ENCODE data around the gene RTN4. TPM values are rescaled to one million over a fixed set of nuclear protein-coding genes. Genes with fewer than 3 reads are reported as not detected.
"Not testable (repeated sequence)": the region's sequence is repeated elsewhere in the genome, so short reads cannot be mapped to it uniquely, and the experiment has no call there.

Gene RTN4
- total RNA-seq, 1 experiment from 2014 or later, result 200 TPM

- no peak overlapping the region for H3K9ac ChIP-seq (ENCODE audit: extremely low read depth, insufficient read length, low read length)
- WGBS (ENCODE audit: extremely low coverage, insufficient read length, low lambda C conversion rate), result no CpG with 5 or more reads among the region's 9 CpGs
- H3K14ac ChIP-seq (ENCODE audit: insufficient read depth, low read length), result no peak overlapping the region
- H3K23ac ChIP-seq (ENCODE audit: insufficient read length, low read depth, low read length), result no peak overlapping the region
- H2BK5ac ChIP-seq (ENCODE audit: insufficient read length, low read length), result no peak overlapping the region
- H2AK5ac ChIP-seq (ENCODE audit: insufficient read length, low read length), result no peak overlapping the region
- H3K4me1 ChIP-seq (ENCODE audit: insufficient read depth, low read length), result no peaks in the 10 kb centered on the region
- H3K27me3 Mint-ChIP-seq (ENCODE audit: low read depth), result no peaks in the 10 kb centered on the region
- H2BK120ac ChIP-seq (ENCODE audit: low read depth, low read length, poor library complexity, severe bottlenecking), result no peak overlapping the region
- no peak overlapping the region for H2AFZ ChIP-seq (ENCODE audit: low read length)
- no peaks in the 10 kb centered on the region for H3K79me2 ChIP-seq (ENCODE audit: insufficient read depth, low read length)
- H3K4ac ChIP-seq (ENCODE audit: low read depth, low read length), result no peak overlapping the region
- no peak overlapping the region for H2BK15ac ChIP-seq (ENCODE audit: low read depth, low read length)
- no peak overlapping the region for H3T11ph ChIP-seq (ENCODE audit: low read length)
- H3K79me1 ChIP-seq (ENCODE audit: insufficient read depth, low read depth, low read length, poor library complexity, severe bottlenecking), result no peaks in the 10 kb centered on the region
- H2BK12ac ChIP-seq (ENCODE audit: insufficient read length, low read depth, low read length), result no peak overlapping the region
- DNase-seq, result no peak
- no peak overlapping the region for H3K18ac ChIP-seq (ENCODE audit: insufficient read length, low read depth, low read length)
- no peaks in the 10 kb centered on the region for H3K4me1 Mint-ChIP-seq
- no peak overlapping the region for H2BK20ac ChIP-seq (ENCODE audit: low read depth, low read length, poor library complexity, severe bottlenecking)
- no peak overlapping the region for H3K56ac ChIP-seq (ENCODE audit: insufficient read length, low read depth, low read length)
- H4K5ac ChIP-seq (ENCODE audit: insufficient read length, low read depth, low read length), result no peak overlapping the region
- no peaks in the 10 kb centered on the region for H3K23me2 ChIP-seq (ENCODE audit: insufficient read length, low read depth, low read length, poor library complexity, severe bottlenecking)
- H4K8ac ChIP-seq (replicated peaks; ENCODE audit: insufficient read length, low read depth, low read length), result no peak overlapping the region
- no peak for TF ChIP-seq CTCF (conservative IDR thresholded peaks at IDR 0.05)
- H3K36me3 Mint-ChIP-seq (ENCODE audit: insufficient read depth in 1 of 3, low read depth in 3 of 3), result no peaks in the 10 kb centered on the region
- H3K9me3 Mint-ChIP-seq, result no peaks in the 10 kb centered on the region
- H3K27me3 ChIP-seq (ENCODE audit: insufficient read depth, low read length), result no peaks in the 10 kb centered on the region
- no peak overlapping the region for H3K4me2 ChIP-seq (ENCODE audit: insufficient read depth, insufficient read length, low read length)
- no peaks in the 10 kb centered on the region for H4K20me1 ChIP-seq (ENCODE audit: control insufficient read depth, insufficient read depth, insufficient read length)
- H3K9me3 ChIP-seq (ENCODE audit: control insufficient read depth, low read depth, low read length), result no peaks in the 10 kb centered on the region
- no peak overlapping the region for H3K4me3 Mint-ChIP-seq
- H4K91ac ChIP-seq (ENCODE audit: insufficient read length, low read depth, low read length), result no peak overlapping the region
- H3K27ac ChIP-seq (ENCODE audit: insufficient read length, low read depth, low read length), result no peak overlapping the region
- H3K27ac Mint-ChIP-seq, result no peak overlapping the region; a peak in 1 of 7 replicates
Observed at GRCh38 chr2:55076721-55077120, 26.5 kb upstream of the RTN4 start.

GRCh38 chr2:55076019-55076418 lies 25.8 kb upstream of the RTN4 start:
- WGBS (ENCODE audit: extremely low coverage, insufficient read length, low lambda C conversion rate), result no CpG with 5 or more reads among the region's 1 CpG
- H3K27ac ChIP-seq (ENCODE audit: insufficient read length, low read depth, low read length); H3K27me3 Mint-ChIP-seq (ENCODE audit: low read depth); H3K23me2 ChIP-seq (ENCODE audit: insufficient read length, low read depth, low read length, poor library complexity, severe bottlenecking); H3K9me3 ChIP-seq (ENCODE audit: control insufficient read depth, low read depth, low read length); H2AK5ac ChIP-seq (ENCODE audit: insufficient read length, low read length); H3K4me1 ChIP-seq (ENCODE audit: insufficient read depth, low read length); H2BK15ac ChIP-seq (ENCODE audit: low read depth, low read length); H4K20me1 ChIP-seq (ENCODE audit: control insufficient read depth, insufficient read depth, insufficient read length); H3T11ph ChIP-seq (ENCODE audit: low read length); H2BK20ac ChIP-seq (ENCODE audit: low read depth, low read length, poor library complexity, severe bottlenecking); H3K9me3 Mint-ChIP-seq; H3K4ac ChIP-seq (ENCODE audit: low read depth, low read length); H2BK120ac ChIP-seq (ENCODE audit: low read depth, low read length, poor library complexity, severe bottlenecking); H3K18ac ChIP-seq (ENCODE audit: insufficient read length, low read depth, low read length); DNase-seq; H4K91ac ChIP-seq (ENCODE audit: insufficient read length, low read depth, low read length); H3K14ac ChIP-seq (ENCODE audit: insufficient read depth, low read length); H3K23ac ChIP-seq (ENCODE audit: insufficient read length, low read depth, low read length); H3K4me2 ChIP-seq (ENCODE audit: insufficient read depth, insufficient read length, low read length); H3K79me2 ChIP-seq (ENCODE audit: insufficient read depth, low read length); H3K4me3 Mint-ChIP-seq; H3K36me3 Mint-ChIP-seq (ENCODE audit: insufficient read depth in 1 of 3, low read depth in 3 of 3); H2BK12ac ChIP-seq (ENCODE audit: insufficient read length, low read depth, low read length); H3K4me1 Mint-ChIP-seq; H3K79me1 ChIP-seq (ENCODE audit: insufficient read depth, low read depth, low read length, poor library complexity, severe bottlenecking); H3K27me3 ChIP-seq (ENCODE audit: insufficient read depth, low read length); H4K5ac ChIP-seq (ENCODE audit: insufficient read length, low read depth, low read length); H3K27ac Mint-ChIP-seq; H3K9ac ChIP-seq (ENCODE audit: extremely low read depth, insufficient read length, low read length); H3K56ac ChIP-seq (ENCODE audit: insufficient read length, low read depth, low read length); H2AFZ ChIP-seq (ENCODE audit: low read length); H2BK5ac ChIP-seq (ENCODE audit: insufficient read length, low read length); H4K8ac ChIP-seq (replicated peaks; ENCODE audit: insufficient read length, low read depth, low read length): not testable (repeated sequence)

Measured in H9 (cell line).